Lower leg skin (tissue), 3 donors: Measurements from ENCODE around the gene POMT1.

Experiments used
- POLR2A ChIP-seq, 2 donors: fragments of 450-650 bp; IDR thresholded peaks; one replicate each; pipeline ENCODE4 v1.6.1; 2016 to 2017; ENCODE audit warnings: antibody characterized with exemption in 2 of 2, mild to moderate bottlenecking in 1 of 2, moderate library complexity in 1 of 2
- TF ChIP-seq, protein P1 (sequence below), 3 donors: fragments of 450-650 bp; IDR thresholded peaks; one replicate each; pipeline ENCODE4 v1.5.1; 2016; ENCODE audit warnings: antibody characterized with exemption in 3 of 3, mild to moderate bottlenecking in 3 of 3, moderate library complexity in 2 of 3

DNA sequence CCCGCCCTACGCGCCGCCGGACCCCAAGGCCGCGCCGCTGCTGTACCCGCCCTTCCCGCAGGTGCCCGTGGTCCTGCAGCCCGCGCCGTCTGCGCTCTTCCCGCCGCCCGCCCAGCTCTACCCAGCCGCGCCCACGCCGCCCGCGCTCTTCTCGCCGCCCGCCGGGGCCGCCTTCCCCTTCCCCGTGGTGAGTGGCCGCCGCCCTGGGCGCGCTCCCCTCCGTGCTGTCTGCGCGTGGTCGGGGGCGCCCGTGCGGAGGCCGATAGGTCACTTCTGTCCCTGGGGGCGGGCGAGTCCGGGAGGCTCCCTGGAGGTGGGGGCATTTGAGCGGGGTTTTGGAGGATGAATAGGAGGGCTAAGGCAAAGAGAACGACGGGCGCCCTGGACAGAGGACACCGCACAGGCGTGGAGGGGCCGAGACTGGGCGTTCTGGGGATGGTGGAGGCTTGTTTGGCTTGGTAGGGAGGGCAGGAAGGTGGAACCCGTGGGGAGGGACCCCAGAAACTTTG is 52.2 kb downstream of the POMT1 start:
- TF ChIP-seq, protein P1, sequence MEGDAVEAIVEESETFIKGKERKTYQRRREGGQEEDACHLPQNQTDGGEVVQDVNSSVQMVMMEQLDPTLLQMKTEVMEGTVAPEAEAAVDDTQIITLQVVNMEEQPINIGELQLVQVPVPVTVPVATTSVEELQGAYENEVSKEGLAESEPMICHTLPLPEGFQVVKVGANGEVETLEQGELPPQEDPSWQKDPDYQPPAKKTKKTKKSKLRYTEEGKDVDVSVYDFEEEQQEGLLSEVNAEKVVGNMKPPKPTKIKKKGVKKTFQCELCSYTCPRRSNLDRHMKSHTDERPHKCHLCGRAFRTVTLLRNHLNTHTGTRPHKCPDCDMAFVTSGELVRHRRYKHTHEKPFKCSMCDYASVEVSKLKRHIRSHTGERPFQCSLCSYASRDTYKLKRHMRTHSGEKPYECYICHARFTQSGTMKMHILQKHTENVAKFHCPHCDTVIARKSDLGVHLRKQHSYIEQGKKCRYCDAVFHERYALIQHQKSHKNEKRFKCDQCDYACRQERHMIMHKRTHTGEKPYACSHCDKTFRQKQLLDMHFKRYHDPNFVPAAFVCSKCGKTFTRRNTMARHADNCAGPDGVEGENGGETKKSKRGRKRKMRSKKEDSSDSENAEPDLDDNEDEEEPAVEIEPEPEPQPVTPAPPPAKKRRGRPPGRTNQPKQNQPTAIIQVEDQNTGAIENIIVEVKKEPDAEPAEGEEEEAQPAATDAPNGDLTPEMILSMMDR (IDR thresholded peaks at IDR 0.05), result no peak
- TF ChIP-seq POLR2A (IDR thresholded peaks at IDR 0.05), result no peak
